GM19372 (cell line): Measurements from ENCODE around the gene LRRFIP2.
"Not testable (repeated sequence)": the region's sequence is repeated elsewhere in the genome, so short reads cannot be mapped to it uniquely, and the experiment has no call there.

Experiments used
- ATAC-seq: cut with Tn5 transposase; IDR thresholded peaks from one replicate; pipeline ENCODE4 v1.9.1; 2021; ENCODE audit warnings: mild to moderate bottlenecking, low read depth, moderate library complexity; ENCODE audit not compliant: unreplicated experiment

The LRRFIP2 gene

DNA sequence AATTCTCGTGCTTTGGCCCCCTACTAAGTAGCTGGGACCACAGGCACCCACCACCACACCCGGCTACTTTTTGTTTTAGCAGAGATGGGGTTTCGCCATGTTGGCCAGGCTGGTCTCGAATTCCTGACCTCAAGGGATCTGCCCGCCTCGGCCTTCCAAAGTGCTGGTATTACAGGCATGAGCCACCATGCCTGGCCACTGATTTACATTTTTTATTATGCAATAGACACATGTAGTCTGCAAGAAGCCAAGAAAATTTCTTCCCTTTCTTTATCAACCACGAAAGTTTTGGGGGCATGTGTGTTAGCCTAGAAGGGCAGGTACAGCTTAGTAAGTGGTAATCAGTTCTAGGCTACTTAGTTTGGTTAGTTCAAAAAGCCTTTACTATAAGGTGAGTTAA is 51.1 kb downstream of the LRRFIP2 start:
- no peak for ATAC-seq

- ATAC-seq: not testable (repeated sequence)
These were observed 52.3 kb downstream of the LRRFIP2 start for GRCh38 chr3:37122069-37122468.

- ATAC-seq: no peak
These were observed 56.2 kb downstream of the LRRFIP2 start for GRCh38 chr3:37118163-37118562.

DNA sequence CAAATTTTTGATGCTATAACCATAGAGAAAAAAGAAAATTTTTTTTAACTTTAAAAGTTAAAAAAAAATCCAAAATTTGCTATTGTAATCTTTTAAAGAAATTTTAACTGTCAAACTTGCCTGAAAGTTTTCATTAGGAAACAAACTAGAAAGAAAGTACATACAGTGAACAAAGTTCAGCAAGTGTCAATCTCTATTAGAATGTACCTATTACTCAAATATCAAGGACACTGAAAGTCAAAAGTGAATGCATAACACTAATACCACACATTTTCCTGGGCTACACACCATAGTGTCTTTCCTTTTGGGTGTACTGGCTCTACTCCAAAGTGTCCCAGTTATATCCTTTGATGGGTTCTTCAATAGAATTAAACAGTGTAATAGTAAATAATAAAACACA is 56.8 kb downstream of the LRRFIP2 start:
- ATAC-seq: no peak

DNA sequence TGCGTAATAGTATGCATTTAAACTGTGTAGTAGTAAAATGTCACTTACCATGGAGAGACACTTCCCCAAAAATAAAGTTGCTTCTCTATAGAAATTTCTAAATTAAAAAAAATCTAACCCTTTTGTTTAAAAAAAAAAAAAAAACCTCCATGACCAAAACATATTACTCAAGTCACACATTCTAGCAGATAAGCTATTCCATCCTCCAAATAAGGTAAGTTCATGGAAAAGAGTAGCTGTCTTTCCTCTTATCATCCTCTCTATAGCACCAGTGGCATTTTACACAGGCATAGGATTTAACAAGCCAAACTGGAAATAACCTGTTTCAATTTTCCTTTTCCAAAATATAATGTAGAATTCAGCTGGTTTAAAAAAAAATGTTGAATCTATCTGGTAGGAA is 57.4 kb downstream of the LRRFIP2 start:
- no peak for ATAC-seq

- ATAC-seq: no peak
These were observed 58.9 kb downstream of the LRRFIP2 start for GRCh38 chr3:37115446-37115845.

DNA sequence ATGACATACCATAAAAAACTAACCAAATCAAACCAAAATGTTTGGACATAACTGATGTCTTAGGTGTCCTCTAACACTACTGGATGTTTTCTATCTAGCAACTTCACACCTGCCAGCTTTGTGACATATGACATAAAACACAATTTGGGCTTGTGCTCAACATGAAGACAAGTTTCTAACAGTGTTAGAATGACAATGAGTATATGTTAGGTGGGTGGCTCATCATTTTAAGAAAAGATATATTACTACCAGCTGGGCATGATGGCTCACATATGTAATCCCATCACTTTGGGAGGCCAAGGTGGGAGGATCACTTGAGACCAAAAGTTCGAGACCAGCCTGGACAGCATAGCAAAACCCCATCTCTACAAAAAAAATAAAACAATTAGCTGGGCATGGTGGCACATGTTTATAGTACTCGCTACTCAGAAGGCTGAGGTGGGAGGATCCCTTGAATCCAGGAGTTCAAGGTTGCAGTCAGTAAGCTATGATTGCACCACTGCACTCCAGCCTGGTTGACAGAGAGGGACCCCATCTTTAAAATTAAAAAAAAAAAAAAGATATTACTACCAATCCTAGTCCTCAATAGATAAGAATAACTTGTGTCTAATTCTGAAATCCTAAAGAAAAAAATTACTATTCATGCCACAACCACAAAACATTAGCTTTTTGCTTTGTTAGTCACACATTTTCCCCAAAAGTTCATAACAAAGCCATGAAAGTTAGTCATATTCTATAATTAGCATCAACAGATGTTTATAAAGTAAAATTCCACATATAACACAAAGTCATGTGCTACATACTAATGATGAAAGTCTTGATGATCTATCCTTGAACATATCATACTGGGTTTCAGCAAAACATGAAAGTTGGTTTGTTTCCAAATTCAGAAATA is 59.9 kb downstream of the LRRFIP2 start:
- ATAC-seq: no peak

DNA sequence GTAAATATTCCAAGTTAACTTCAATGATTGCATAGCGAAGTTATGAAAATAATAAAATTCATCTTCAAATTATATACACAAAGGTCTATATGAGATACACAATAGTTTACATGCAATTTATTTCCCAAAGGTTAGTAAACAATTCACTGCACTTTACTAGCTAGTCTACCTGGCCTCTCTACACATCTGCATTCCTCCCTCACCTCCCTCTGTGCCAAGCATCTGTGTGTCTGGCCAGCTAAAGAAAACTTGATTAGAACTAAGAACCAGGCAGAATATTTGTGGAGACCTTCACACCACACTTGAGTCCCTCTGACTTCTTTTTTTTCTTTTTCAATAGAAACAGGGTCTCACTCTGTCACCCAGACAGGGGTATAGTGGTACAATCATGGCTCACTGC is 61.4 kb downstream of the LRRFIP2 start:
- no peak for ATAC-seq

DNA sequence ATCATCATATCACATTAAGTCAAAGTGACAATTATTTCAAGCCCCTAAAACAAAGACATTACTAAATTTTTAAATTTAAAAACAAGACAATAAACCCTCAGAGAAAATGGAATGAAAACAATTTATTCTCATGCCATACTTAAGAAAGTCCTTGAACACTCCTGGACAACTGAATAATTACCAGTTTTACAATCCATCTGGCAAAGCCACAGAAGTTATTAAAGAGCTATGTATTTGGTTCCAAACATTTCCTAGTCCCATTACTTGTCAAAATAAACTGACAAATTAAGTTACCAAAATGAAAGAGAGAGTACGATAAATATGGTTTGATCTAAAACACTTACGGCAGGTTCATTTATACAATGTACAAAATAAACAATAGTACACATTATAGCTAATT is 63.2 kb downstream of the LRRFIP2 start:
- ATAC-seq: no peak

DNA sequence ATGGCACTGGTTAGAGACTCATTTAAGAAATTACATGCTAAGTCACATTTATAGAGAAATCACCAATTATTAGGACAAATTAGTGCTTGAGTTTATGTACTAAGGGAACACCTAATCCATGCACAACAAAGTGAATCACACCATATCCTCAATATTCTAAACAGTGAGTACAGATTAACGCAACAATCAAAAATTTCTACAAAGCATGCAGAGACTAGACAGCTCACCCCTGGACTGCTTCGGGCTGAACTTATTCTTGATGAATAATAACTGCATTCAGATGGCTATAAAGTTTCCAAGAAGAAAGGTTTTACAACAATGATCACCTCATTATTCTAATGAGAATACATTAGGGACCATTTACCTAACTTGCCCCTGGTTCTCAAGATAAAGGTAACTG is 66.5 kb downstream of the LRRFIP2 start:
- ATAC-seq: no peak

- ATAC-seq: no peak
These were observed 71.1 kb downstream of the LRRFIP2 start for GRCh38 chr3:37103103-37103808.

DNA sequence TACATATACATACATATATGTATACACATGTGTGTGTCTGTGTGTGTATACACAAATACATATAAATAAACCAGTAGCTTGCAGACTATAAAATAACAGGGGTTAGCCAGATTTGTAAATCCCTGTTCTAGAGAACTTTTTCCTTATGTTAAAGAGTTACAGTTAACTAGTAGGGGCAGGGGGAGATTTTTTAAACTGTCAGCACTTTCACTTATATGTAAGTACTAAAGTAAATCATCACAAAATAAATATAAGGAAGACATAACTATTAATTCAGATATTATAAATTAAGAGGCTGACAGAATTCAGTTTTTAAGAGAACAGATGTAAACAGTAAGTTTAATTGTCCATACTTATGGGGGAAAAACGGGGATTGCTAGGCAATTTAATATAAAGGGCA is 74.0 kb downstream of the LRRFIP2 start:
- no peak for ATAC-seq

DNA sequence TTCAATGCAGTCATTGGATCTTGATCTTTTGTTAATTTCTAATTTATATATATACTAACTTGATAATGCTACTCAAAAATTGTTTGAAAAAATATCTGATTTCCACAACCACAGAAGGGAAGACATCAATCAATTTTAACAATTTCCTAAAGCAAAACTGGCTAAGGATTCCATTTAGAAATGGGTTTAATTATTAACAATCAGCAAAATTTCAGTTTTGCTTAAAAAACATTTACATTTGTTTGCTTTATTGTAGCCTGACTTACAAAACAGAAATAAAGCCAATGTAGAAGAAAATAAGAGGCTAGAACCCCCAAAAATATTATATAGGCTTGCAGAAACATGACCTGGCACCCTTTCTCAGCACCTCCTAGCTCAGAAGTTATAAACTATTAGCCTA is 74.9 kb downstream of the LRRFIP2 start:
- ATAC-seq: no peak

GRCh38 chr3:37098884-37099283 is 75.5 kb downstream of the LRRFIP2 start:
- no peak for ATAC-seq

- no peak for ATAC-seq
These were observed 76.6 kb downstream of the LRRFIP2 start for GRCh38 chr3:37097776-37098175.

GRCh38 chr3:37096975-37097374 is 77.4 kb downstream of the LRRFIP2 start:
- no peak for ATAC-seq

GRCh38 chr3:37096288-37096687 is 78.1 kb downstream of the LRRFIP2 start:
- no peak for ATAC-seq

GRCh38 chr3:37094636-37095035 is 79.7 kb downstream of the LRRFIP2 start:
- ATAC-seq: no peak

GRCh38 chr3:37093481-37093880 is 80.9 kb downstream of the LRRFIP2 start:
- no peak for ATAC-seq

- no peak for ATAC-seq
These were observed 81.9 kb downstream of the LRRFIP2 start for GRCh38 chr3:37092484-37092883.

DNA sequence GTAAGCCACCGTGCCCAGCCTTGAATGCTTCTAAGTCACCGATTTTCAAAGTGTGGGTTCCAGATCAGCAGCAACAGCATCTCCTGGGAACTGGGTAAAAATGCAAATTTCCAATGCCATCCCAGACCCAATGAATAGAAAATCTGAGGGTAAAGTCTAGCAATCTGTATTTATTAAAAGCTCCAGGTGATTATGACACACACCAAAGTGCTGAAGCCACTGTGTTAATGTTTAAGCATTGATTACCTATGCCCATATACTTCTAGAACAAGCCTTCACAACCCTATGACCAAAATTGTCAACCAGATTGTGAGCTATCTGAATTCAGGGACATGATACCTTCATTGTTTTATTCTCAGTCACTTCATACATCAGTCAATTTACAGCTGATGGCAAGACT is 86.5 kb downstream of the LRRFIP2 start:
- no peak for ATAC-seq

GRCh38 chr3:37086918-37087317 is 87.5 kb downstream of the LRRFIP2 start:
- ATAC-seq: no peak
